GM12878 (cell line): ENCODE data around the gene FAM228B. TPM values are rescaled to one million over a fixed set of nuclear protein-coding genes. Genes with fewer than 3 reads are reported as not detected.

Source experiments
- BACH1 ChIP-seq: fragments of 450-650 bp; IDR thresholded peaks from 2 replicates; pipeline ENCODE4 v1.6.1; 2017; ENCODE audit warnings: mild to moderate bottlenecking, borderline replicate concordance
- BRCA1 ChIP-seq: IDR thresholded peaks from 2 replicates; pipeline ENCODE4 v1.6.1; 2011; ENCODE audit warnings: low read depth, low read length, improper control_type of control experiment
- CHD1 ChIP-seq: IDR thresholded peaks from 2 replicates; pipeline ENCODE4 v1.6.1; 2012; ENCODE audit warnings: low read depth, low read length, improper control_type of control experiment
- CHD4 ChIP-seq: fragments of 200-600 bp; sonication (generic); IDR thresholded peaks from 2 replicates; pipeline ENCODE4 v1.6.1; 2016; ENCODE audit warnings: mild to moderate bottlenecking
- CREM ChIP-seq: IDR thresholded peaks from 2 replicates; pipeline ENCODE4 v1.6.1; 2014; ENCODE audit warnings: antibody characterized with exemption, low read depth
- GATAD2B ChIP-seq: fragments of 450-650 bp; conservative IDR thresholded peaks from 2 replicates; pipeline ENCODE4 v1.6.1; 2017; ENCODE audit warnings: low read depth, mild to moderate bottlenecking, moderate library complexity
- HCFC1 ChIP-seq: fragments of 150-350 bp; IDR thresholded peaks from 2 replicates; pipeline ENCODE4 v1.6.1; 2014; ENCODE audit warnings: low read length
- HDAC2 ChIP-seq: fragments of 200-600 bp; sonication (generic); IDR thresholded peaks from 2 replicates; pipeline ENCODE4 v1.6.1; 2017
- JUND ChIP-seq: IDR thresholded peaks from 2 replicates; pipeline ENCODE4 v1.6.1; 2012; ENCODE audit warnings: low read depth, mild to moderate bottlenecking, low read length, improper control_type of control experiment, moderate library complexity
- MAX ChIP-seq: IDR thresholded peaks from 2 replicates; pipeline ENCODE4 v1.6.1; 2012; ENCODE audit warnings: low read depth, low read length, improper control_type of control experiment
- MEF2A ChIP-seq: IDR thresholded peaks from 2 replicates; pipeline ENCODE4 v1.6.1; 2011; ENCODE audit warnings: low read depth, mild to moderate bottlenecking, low read length, moderate library complexity; ENCODE audit not compliant: insufficient read depth
- NFXL1 ChIP-seq: fragments of 450-650 bp; IDR thresholded peaks from 2 replicates; pipeline ENCODE4 v1.6.1; 2017; ENCODE audit warnings: antibody characterized with exemption, mild to moderate bottlenecking, borderline replicate concordance
- NR2C1 ChIP-seq: fragments of 450-650 bp; IDR thresholded peaks from 2 replicates; pipeline ENCODE4 v1.6.1; 2017; ENCODE audit warnings: antibody characterized with exemption, mild to moderate bottlenecking, moderate library complexity
- NRF1 ChIP-seq: conservative IDR thresholded peaks from 2 replicates; pipeline ENCODE4 v1.6.1; 2011; ENCODE audit warnings: mild to moderate bottlenecking, low read depth, low read length, improper control_type of control experiment
- PAX5 ChIP-seq: IDR thresholded peaks from 2 replicates; pipeline ENCODE4 v1.6.1; 2011; ENCODE audit warnings: low read depth, low read length, borderline replicate concordance
- POLR2AphosphoS5 ChIP-seq: IDR thresholded peaks from 2 replicates; pipeline ENCODE4 v1.6.1; 2011; ENCODE audit warnings: mild to moderate bottlenecking, low read length, inconsistent platforms
- RB1 ChIP-seq: fragments of 450-650 bp; formaldehyde crosslinking; IDR thresholded peaks from 2 replicates; pipeline ENCODE4 v1.6.1; 2017; ENCODE audit warnings: mild to moderate bottlenecking, borderline replicate concordance
- RFX5 ChIP-seq: IDR thresholded peaks from 2 replicates; pipeline ENCODE4 v1.6.1; 2011; ENCODE audit warnings: low read depth, low read length, improper control_type of control experiment
- RUNX3 ChIP-seq: IDR thresholded peaks from 2 replicates; pipeline ENCODE4 v1.6.1; 2012; ENCODE audit warnings: low read length, inconsistent platforms
- SIX5 ChIP-seq: IDR thresholded peaks from 2 replicates; pipeline ENCODE4 v1.6.1; 2011; ENCODE audit warnings: mild to moderate bottlenecking, low read depth, low read length, moderate library complexity; ENCODE audit not compliant: severe bottlenecking
- STAT1 ChIP-seq: fragments of 450-650 bp; conservative IDR thresholded peaks from 2 replicates; pipeline ENCODE4 v1.6.1; 2014; ENCODE audit warnings: antibody characterized with exemption, mild to moderate bottlenecking
- TBL1XR1 ChIP-seq: IDR thresholded peaks from 2 replicates; pipeline ENCODE4 v1.6.1; 2012; ENCODE audit warnings: low read depth, low read length, improper control_type of control experiment
- TCF3 ChIP-seq: IDR thresholded peaks from 2 replicates; pipeline ENCODE4 v1.6.1; 2012; ENCODE audit warnings: low read depth, mild to moderate bottlenecking, low read length, borderline replicate concordance; ENCODE audit not compliant: insufficient read depth
- TCF7 ChIP-seq: IDR thresholded peaks from 2 replicates; pipeline ENCODE4 v1.6.1; 2014; ENCODE audit warnings: antibody characterized with exemption, borderline replicate concordance
- YBX1 ChIP-seq: fragments of 450-650 bp; IDR thresholded peaks from 2 replicates; pipeline ENCODE4 v1.6.1; 2016; ENCODE audit warnings: antibody characterized with exemption
- ZNF687 ChIP-seq: fragments of 450-650 bp; IDR thresholded peaks from 2 replicates; pipeline ENCODE4 v1.6.1; 2017; ENCODE audit warnings: mild to moderate bottlenecking, moderate library complexity
- ZSCAN29 ChIP-seq: fragments of 450-650 bp; IDR thresholded peaks from 2 replicates; pipeline ENCODE4 v1.6.1; 2017; ENCODE audit warnings: mild to moderate bottlenecking, moderate library complexity
- polyA plus RNA-seq, 11 experiments: library from polyadenylated mRNA; depleted of rRNA in 4 of 11; unstranded in 6 of 11; stranded (reverse) in 5 of 11; fragments of >200 nt; fragmentation: Nextera tagmentation in 4 of 11; fragmentation: Illumina TruSeq in 1 of 11; extraction: Ambion mirVana in 4 of 11; extraction: Trizol in 1 of 11; gene quantifications; 1 replicate in 1 of 11; 2 replicates in 10 of 11; pipeline versions ENCODE4 v1.2.1 to v1.2.3, GENCODE V29; 2011 to 2016; ENCODE audit warnings: inconsistent platforms in 2 of 11, missing spikeins in 2 of 11, low read depth in 1 of 11
- total RNA-seq, 4 experiments: library from RNA; depleted of rRNA in 3 of 4; stranded (reverse); fragments of >200 nt in 3 of 4; fragmentation: Illumina TruSeq in 1 of 4; extraction: Trizol in 1 of 4; gene quantifications; 2 replicates each; pipeline versions ENCODE4 v1.2.1 to v1.2.3, GENCODE V29; 2013 to 2021

Gene FAM228B
- total and polyA plus RNA-seq, 10 of the 15 experiments (the other 5 are each of a cell fraction or from before 2014, with no cell fraction given), result 3.9 to 11.0 (median 7.5) TPM

GRCh38 chr2:24075915-24076848 lies 47.1 kb upstream of the FAM228B start, which contains the start of gene SF3B6 (continued):
- TF ChIP-seq CHD4, result no peak
- peak; percentile 95 for TF ChIP-seq POLR2AphosphoS5
- peak; percentile 25; the same call in 1 of the 2 replicates for TF ChIP-seq BACH1
- no peak for TF ChIP-seq TCF3
- peak; percentile 83 for TF ChIP-seq MEF2A
- no peak; the same call in 1 of the 2 replicates for TF ChIP-seq NRF1
- no peak for TF ChIP-seq YBX1
- peak; percentile 62; the same call in 1 of the 2 replicates for TF ChIP-seq JUND
- peak; percentile 96 for TF ChIP-seq RB1
- peak; percentile 78 for TF ChIP-seq SIX5
- peak; percentile 62 for TF ChIP-seq RUNX3
- peak; percentile 94 for TF ChIP-seq HCFC1
- peak; percentile 97 for TF ChIP-seq STAT1
- peak; percentile 74; the same call in 1 of the 2 replicates for TF ChIP-seq TCF7
- no peak for TF ChIP-seq ZSCAN29
- peak; percentile 62; the same call in 1 of the 2 replicates for TF ChIP-seq RFX5
- TF ChIP-seq PAX5, result no peak; the same call in 1 of the 2 replicates
- 0 out of 2 replicates have a peak, but pooled peaks have one; percentile 39 for TF ChIP-seq CHD1
- peak; percentile 82 for TF ChIP-seq ZNF687
- peak; percentile 100 for TF ChIP-seq CREM
- peak; percentile 83 for TF ChIP-seq MAX
- TF ChIP-seq GATAD2B, result no peak
- TF ChIP-seq NR2C1, result peak; percentile 98
- no peak; the same call in 1 of the 2 replicates for TF ChIP-seq HDAC2
- no peak for TF ChIP-seq BRCA1
- no peak for TF ChIP-seq NFXL1
- TF ChIP-seq TBL1XR1, result peak; percentile 90
